Mammary epithelial cell (primary cell): ENCODE data around the gene DFFB.

Experiments used
- CTCF ChIP-seq, 2 donors: IDR thresholded peaks in 1 of 2; conservative IDR thresholded peaks in 1 of 2; 2 replicates each; pipeline ENCODE4 v1.5.1; 2011 to 2012; ENCODE audit warnings: inconsistent platforms in 2 of 2, low read length in 2 of 2, mild to moderate bottlenecking in 2 of 2, control low read depth in 1 of 2, low read depth in 1 of 2; ENCODE audit not compliant: insufficient read depth in 1 of 2; ENCODE audit errors: extremely low read depth in 1 of 2
- EZH2 ChIP-seq: IDR thresholded peaks from 2 replicates; pipeline ENCODE4 v1.6.1; 2012; ENCODE audit warnings: low read length, inconsistent platforms, borderline replicate concordance

GRCh38 chr1:3821004-3821403, 36.3 kb upstream of the DFFB start:
- no peak for TF ChIP-seq CTCF (conservative IDR thresholded peaks at IDR 0.05 in 1 of 2, IDR thresholded peaks at IDR 0.05 in 1 of 2; ENCODE audit: extremely low read depth in 1 of 2, insufficient read depth in 1 of 2, low read depth in 1 of 2, low read length in 2 of 2)
- TF ChIP-seq EZH2, result no peak
